GM21526 (cell line): ENCODE results near the gene MAP3K2.

Experiments
- ATAC-seq: cut with Tn5 transposase; IDR thresholded peaks from one replicate; pipeline ENCODE4 v1.9.1; 2021; ENCODE audit warnings: moderate library complexity; ENCODE audit not compliant: unreplicated experiment, low FRiP score

MAP3K2 gene

DNA sequence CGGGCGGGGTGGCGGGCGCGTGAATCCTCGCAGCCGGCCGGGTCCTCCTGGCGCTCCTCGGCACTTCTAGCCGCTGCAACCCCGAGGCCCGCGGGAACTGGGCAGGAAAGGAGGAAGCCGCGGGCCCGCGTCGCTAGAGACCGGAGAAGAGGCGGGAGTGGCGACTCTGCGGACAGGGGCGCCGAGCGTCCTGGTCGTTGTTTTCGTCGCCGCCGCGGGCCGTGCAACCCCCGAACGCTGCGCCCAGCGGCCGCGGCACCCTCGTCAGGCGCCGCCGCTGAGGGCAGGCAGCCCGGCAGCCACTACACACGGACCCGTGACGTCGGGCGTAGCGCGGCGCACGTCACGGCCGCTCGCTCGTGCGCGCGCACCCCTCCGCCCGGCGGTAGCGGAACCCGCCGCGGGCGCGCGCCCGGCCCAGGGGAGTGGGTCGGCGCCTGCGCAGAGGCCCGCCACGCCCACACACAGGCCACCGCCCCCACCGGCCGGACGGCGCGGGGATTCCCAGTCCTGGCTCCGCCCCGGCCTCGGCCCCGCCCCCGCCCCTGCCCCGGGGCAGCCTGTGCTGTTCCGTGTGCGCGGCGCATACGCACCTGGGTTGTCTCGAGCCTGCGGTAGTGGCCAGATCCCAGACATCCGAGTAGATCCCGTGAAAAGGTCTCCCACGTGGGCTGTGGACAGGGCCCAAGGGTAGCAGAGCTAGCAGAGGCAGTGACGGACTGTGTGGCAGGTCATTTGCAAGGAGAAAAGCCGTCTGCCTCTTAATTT is at the start of gene MAP3K2:
TSS of gene MAP3K2 (minus strand) at position 321 of the 768 bp plus-strand sequence. CDS start 44,846 bp downstream, outside the sequence.
- peak; percentile 64 for ATAC-seq

- ATAC-seq = no peak
Observed at GRCh38 chr2:127437056-127437455, 49.3 kb upstream of the MAP3K2 start.

GRCh38 chr2:127434515-127434914 is 46.7 kb upstream of the MAP3K2 start:
- no peak for ATAC-seq

DNA sequence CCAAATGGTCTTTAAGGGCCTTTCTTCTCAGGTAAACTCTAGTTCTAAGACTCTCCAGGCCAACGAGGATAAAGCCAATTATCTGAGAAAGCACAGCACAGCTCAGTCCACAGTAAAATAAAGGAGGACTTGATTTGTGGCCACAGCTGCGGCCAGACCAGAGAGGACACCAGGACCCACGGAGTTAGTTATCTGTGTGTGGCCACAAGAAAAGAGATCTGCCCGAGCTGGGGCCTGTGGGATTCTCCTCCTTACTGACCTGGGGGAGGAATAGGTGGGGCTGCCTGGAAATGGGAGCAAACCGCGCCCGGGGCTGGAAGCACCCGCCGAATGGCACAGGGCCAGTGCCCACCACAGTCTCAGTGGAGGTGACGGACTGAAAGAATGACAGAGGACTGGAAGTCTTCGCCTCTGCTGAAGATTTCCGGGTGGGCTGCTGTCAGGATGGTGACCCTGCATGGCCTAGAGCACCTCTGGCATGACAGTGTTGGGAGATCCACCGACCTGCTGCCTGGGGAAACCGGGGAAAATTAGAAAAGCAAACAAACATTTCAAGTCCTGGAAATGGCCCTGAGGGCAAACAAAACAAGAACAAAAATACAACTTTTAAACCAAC is 43.7 kb upstream of the MAP3K2 start:
- ATAC-seq = no peak

DNA sequence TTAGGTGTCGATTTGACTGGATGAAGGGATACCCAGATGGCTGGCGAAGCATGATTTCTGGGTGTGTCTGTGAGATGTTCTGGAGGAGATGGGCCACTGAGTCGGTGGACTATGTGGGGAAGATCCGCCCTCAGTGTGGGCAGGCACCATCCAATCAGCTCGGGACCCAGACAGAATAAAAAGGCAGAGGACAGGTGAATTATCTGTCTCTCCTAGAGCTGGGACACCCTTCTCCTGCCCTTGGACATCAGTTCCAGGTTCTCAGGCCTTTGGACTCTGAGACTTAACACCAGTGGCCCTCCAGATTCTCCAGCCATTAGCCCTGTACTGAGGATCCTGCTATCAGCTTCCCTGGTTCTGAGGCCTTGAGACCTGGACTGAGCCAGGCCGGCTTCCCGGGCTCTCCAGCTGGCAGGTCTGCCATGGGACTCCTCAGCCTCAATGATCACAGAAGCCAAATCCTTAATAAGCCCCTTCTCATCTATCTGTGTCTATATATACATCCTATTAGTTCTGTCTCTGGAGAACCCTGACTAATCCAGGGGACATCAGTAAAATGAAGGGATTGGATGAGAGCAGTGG is 42.2 kb upstream of the MAP3K2 start:
- no peak for ATAC-seq

DNA sequence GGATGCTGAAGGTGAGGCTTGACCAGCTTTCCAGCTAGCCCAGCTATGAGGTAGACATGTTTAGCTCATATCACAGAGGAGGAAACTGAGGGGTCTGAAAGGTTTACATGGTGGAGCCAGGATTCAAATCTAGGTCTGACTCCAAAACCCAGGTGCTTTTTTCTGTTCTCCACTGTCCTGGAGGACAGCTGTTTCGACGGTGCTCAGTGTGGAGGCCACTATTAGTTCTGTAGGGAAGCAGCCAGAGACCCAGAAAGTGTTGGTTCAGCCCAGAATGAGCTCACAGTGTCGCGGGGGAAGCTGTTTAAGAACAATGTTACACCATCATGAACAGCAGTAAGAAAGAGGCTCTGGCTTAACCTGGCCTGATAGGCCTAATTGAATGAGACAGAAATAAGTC is 41.5 kb upstream of the MAP3K2 start:
- ATAC-seq = no peak

GRCh38 chr2:127428815-127429109 is 41.0 kb upstream of the MAP3K2 start:
- ATAC-seq = no peak

DNA sequence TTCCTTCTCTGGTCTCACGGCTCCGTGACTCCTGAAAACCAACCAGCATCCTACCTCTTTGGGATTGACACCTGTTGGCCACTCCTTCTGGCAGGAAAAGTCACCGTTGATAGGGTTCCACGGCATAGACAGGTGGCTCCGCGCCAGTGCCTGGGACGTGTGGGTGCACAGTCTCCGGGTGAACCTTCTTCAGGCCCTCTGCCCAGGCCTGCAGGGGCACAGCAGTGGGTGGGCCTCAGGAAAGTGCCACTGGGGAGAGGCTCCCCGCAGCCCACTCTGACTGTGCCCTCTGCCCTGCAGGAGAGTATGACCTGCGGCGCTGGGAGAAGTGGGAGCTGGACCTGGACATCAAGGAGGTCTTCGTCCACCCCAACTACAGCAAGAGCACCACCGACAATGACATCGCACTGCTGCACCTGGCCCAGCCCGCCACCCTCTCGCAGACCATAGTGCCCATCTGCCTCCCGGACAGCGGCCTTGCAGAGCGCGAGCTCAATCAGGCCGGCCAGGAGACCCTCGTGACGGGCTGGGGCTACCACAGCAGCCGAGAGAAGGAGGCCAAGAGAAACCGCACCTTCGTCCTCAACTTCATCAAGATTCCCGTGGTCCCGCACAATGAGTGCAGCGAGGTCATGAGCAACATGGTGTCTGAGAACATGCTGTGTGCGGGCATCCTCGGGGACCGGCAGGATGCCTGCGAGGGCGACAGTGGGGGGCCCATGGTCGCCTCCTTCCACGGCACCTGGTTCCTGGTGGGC is 40.5 kb upstream of the MAP3K2 start:
- no peak for ATAC-seq

DNA sequence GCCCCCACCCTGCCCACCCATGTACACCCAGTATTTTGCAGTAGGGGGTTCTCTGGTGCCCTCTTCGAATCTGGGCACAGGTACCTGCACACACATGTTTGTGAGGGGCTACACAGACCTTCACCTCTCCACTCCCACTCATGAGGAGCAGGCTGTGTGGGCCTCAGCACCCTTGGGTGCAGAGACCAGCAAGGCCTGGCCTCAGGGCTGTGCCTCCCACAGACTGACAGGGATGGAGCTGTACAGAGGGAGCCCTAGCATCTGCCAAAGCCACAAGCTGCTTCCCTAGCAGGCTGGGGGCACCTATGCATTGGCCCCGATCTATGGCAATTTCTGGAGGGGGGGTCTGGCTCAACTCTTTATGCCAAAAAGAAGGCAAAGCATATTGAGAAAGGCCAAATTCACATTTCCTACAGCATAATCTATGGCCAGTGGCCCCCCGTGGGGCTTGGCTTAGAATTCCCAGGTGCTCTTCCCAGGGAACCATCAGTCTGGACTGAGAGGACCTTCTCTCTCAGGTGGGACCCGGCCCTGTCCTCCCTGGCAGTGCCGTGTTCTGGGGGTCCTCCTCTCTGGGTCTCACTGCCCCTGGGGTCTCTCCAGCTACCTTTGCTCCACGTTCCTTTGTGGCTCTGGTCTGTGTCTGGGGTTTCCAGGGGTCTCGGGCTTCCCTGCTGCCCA is 39.7 kb upstream of the MAP3K2 start:
- ATAC-seq = no peak

- ATAC-seq = no peak
Observed at GRCh38 chr2:127426501-127427354, 39.0 kb upstream of the MAP3K2 start.

- ATAC-seq = no peak
Observed at GRCh38 chr2:127425540-127426490, 38.0 kb upstream of the MAP3K2 start.

GRCh38 chr2:127424598-127425520 is 37.1 kb upstream of the MAP3K2 start:
- no peak for ATAC-seq

GRCh38 chr2:127423880-127424279 is 36.1 kb upstream of the MAP3K2 start:
- no peak for ATAC-seq

DNA sequence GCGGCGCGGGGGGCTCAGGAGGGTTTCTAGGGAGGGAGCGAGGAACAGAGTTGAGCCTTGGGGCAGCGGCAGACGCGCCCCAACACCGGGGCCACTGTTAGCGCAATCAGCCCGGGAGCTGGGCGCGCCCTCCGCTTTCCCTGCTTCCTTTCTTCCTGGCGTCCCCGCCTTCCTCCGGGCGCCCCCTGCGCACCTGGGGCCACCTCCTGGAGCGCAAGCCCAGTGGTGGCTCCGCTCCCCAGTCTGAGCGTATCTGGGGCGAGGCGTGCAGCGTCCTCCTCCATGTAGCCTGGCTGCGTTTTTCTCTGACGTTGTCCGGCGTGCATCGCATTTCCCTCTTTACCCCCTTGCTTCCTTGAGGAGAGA is 35.7 kb upstream of the MAP3K2 start:
- no peak for ATAC-seq

- no peak for ATAC-seq
Observed at GRCh38 chr2:127422559-127423477, 35.0 kb upstream of the MAP3K2 start.

DNA sequence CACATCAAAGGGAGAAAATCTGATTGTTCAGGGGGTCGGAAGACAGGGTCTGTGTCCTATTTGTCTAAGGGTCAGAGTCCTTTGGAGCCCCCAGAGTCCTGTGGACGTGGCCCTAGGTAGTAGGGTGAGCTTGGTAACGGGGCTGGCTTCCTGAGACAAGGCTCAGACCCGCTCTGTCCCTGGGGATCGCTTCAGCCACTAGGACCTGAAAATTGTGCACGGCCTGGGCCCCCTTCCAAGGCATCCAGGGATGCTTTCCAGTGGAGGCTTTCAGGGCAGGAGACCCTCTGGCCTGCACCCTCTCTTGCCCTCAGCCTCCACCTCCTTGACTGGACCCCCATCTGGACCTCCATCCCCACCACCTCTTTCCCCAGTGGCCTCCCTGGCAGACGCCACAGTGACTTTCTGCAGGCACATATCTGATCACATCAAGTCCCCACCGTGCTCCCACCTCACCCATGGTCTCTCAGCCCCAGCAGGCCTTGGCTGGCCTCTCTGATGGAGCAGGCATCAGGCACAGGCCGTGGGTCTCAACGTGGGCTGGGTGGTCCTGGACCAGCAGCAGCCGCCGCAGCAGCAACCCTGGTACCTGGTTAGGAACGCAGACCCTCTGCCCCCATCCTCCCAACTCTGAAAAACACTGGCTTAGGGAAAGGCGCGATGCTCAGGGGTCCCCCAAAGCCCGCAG is 34.2 kb upstream of the MAP3K2 start:
- no peak for ATAC-seq
